ENCODE results near the gene RPRD1B.

RPRD1B gene

GRCh38 chr20:38043512-38044300, 10.2 kb downstream of the RPRD1B start:
- Histone ChIP-seq H2AFZ (no peak overlapping the region), H3K79me2 (peaks cover 42% of the 10 kb centered on the region), H3K27ac (no peak overlapping the region), H3K4me3 (ENCODE audit: low read depth, low read length) (no peak overlapping the region), H3K9me3 (ENCODE audit: control insufficient read depth, low read length) (no peaks in the 10 kb centered on the region), H3K36me3 (ENCODE audit: control insufficient read depth, insufficient read depth, low read length) (no peaks in the 10 kb centered on the region), H3K4me2 (ENCODE audit: low read length) (no peak overlapping the region), H3K9ac (no peak overlapping the region), H3K27me3 (ENCODE audit: control insufficient read depth, insufficient read depth, low read length) (no peaks in the 10 kb centered on the region), H3K4me1 (no peaks in the 10 kb centered on the region)
- no peak for TF ChIP-seq CTCF (IDR thresholded peaks at IDR 0.05)

GRCh38 chr20:38044685-38045084, 11.1 kb downstream of the RPRD1B start:
- Histone ChIP-seq H3K9me3 (ENCODE audit: control insufficient read depth, low read length) (no peaks in the 10 kb centered on the region), H3K27me3 (ENCODE audit: control insufficient read depth, insufficient read depth, low read length) (no peaks in the 10 kb centered on the region), H3K4me3 (ENCODE audit: low read depth, low read length) (no peak overlapping the region), H3K9ac (no peak overlapping the region), H3K4me1 (no peaks in the 10 kb centered on the region), H3K4me2 (ENCODE audit: low read length) (no peak overlapping the region), H2AFZ (no peak overlapping the region), H3K27ac (no peak overlapping the region), H3K36me3 (ENCODE audit: control insufficient read depth, insufficient read depth, low read length) (no peaks in the 10 kb centered on the region), H3K79me2 (peaks cover 40% of the 10 kb centered on the region)
- no peak for TF ChIP-seq CTCF (IDR thresholded peaks at IDR 0.05)

GRCh38 chr20:38046572-38046971, 13.0 kb downstream of the RPRD1B start:
- Histone ChIP-seq H3K9ac (no peak overlapping the region), H3K4me3 (ENCODE audit: low read depth, low read length) (no peak overlapping the region), H3K27ac (no peak overlapping the region), H3K9me3 (ENCODE audit: control insufficient read depth, low read length) (no peaks in the 10 kb centered on the region), H2AFZ (no peak overlapping the region), H3K79me2 (peaks cover 44% of the 10 kb centered on the region), H3K4me1 (no peaks in the 10 kb centered on the region), H3K36me3 (ENCODE audit: control insufficient read depth, insufficient read depth, low read length) (no peaks in the 10 kb centered on the region), H3K27me3 (ENCODE audit: control insufficient read depth, insufficient read depth, low read length) (no peaks in the 10 kb centered on the region), H3K4me2 (ENCODE audit: low read length) (no peak overlapping the region)
- no peak for TF ChIP-seq CTCF (IDR thresholded peaks at IDR 0.05)

- no peak overlapping the region for H3K4me2 ChIP-seq (ENCODE audit: low read length)
- TF ChIP-seq CTCF (IDR thresholded peaks at IDR 0.05), result no peak
- H3K9me3 ChIP-seq (ENCODE audit: control insufficient read depth, low read length), result no peaks in the 10 kb centered on the region
- H2AFZ ChIP-seq, result no peak overlapping the region
- H3K27me3 ChIP-seq (ENCODE audit: control insufficient read depth, insufficient read depth, low read length), result no peaks in the 10 kb centered on the region
- H3K79me2 ChIP-seq, result peaks cover 18% of the 10 kb centered on the region
- H3K4me3 ChIP-seq (ENCODE audit: low read depth, low read length), result no peak overlapping the region
- H3K36me3 ChIP-seq (ENCODE audit: control insufficient read depth, insufficient read depth, low read length), result no peaks in the 10 kb centered on the region
- H3K4me1 ChIP-seq, result peaks cover 3% of the 10 kb centered on the region
- no peak overlapping the region for H3K9ac ChIP-seq
- no peak overlapping the region for H3K27ac ChIP-seq
Observed at GRCh38 chr20:38049800-38050199, 16.3 kb downstream of the RPRD1B start.

GRCh38 chr20:38050686-38051085, 17.1 kb downstream of the RPRD1B start:
- Histone ChIP-seq H3K9ac (no peak overlapping the region), H3K27me3 (ENCODE audit: control insufficient read depth, insufficient read depth, low read length) (no peaks in the 10 kb centered on the region), H3K9me3 (ENCODE audit: control insufficient read depth, low read length) (no peaks in the 10 kb centered on the region), H3K4me1 (peaks cover 3% of the 10 kb centered on the region), H3K4me2 (ENCODE audit: low read length) (no peak overlapping the region), H3K79me2 (peaks cover 16% of the 10 kb centered on the region), H2AFZ (no peak overlapping the region), H3K4me3 (ENCODE audit: low read depth, low read length) (no peak overlapping the region), H3K27ac (no peak overlapping the region), H3K36me3 (ENCODE audit: control insufficient read depth, insufficient read depth, low read length) (no peaks in the 10 kb centered on the region)
- no peak for TF ChIP-seq CTCF (IDR thresholded peaks at IDR 0.05)
